ENCODE results near the gene LYPD5.
"Not testable (repeated sequence)": the region's sequence is repeated elsewhere in the genome, so short reads cannot be mapped to it uniquely, and the experiment has no call there.

LYPD5 gene, protein sequence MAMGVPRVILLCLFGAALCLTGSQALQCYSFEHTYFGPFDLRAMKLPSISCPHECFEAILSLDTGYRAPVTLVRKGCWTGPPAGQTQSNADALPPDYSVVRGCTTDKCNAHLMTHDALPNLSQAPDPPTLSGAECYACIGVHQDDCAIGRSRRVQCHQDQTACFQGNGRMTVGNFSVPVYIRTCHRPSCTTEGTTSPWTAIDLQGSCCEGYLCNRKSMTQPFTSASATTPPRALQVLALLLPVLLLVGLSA

DNA sequence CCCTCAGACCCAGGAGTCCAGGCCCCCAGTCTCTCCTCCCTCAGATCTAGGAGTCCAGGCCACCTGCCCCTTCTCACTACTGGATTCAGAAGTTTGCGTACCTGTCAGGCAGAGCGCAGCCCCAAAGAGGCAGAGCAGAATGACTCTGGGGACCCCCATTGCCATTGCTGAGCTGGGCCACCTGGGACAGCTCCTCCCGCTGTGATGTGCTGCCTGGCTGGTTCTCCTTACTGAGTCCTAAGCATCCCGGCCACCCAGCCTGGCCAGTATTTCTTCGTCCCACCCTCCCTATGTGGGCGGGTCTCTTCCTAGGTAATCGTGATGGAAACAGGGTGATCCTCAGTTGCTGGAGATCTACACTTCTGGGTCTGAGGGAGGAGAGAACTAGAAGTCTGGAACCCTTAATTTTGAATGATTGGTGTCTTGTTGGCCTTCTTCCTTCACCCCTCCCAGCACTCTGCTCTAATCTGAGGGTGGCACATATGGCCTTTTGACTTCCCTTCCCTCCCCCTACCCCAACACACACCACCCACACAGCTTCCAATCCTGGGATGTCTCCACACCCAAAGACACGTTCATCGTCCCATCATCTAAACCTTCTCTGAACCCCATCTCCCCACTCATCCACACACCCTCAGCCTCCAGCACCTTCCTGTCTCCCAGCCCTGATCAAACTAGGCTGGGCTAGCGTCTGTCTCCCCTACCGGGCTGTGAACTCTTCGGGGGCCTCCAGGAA, at the start of gene LYPD5:
TSS of gene LYPD5 (minus strand) at position 232 of the 736 bp plus-strand sequence. CDS start at position 165, 67 bp downstream.
- DNase-seq = no peak

GRCh38 chr19:43848821-43849220, 46.6 kb upstream of the LYPD5 start:
- no peak for DNase-seq

- no peak for DNase-seq
Measured at GRCh38 chr19:43847884-43848283, 45.6 kb upstream of the LYPD5 start.

DNA sequence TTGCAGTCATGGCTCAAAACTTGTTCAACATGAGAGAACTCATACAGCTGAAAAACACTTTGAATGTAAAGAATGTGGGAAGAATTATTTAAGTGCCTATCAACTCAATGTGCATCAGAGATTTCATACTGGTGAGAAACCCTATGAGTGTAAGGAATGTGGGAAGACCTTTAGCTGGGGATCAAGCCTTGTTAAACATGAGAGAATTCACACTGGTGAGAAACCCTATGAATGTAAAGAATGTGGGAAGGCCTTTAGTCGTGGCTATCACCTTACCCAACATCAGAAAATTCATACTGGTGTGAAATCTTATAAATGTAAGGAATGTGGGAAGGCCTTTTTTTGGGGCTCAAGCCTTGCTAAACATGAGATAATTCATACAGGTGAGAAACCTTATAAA, 45.0 kb upstream of the LYPD5 start:
- DNase-seq = no peak

GRCh38 chr19:43842007-43842406, 39.8 kb upstream of the LYPD5 start:
- DNase-seq = no peak

DNA sequence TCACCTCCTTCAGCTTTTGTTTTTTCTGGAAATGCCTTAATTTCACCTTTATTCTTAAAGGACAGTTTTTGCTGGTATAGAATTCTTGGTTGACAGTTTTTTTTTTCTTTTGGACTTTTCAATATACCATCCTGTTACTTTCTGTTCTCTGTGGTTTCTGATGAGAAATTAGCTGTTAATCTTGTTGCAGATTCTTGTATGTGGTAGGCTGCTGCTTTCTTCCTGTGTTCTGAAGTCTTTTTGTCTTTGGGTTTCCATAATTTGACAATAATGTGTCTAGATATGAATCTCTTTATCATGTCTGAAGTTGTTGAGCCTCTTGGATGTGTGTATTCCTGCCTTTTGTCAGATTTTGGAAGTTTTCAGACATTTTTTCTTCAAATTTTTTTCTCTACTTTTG, 36.9 kb upstream of the LYPD5 start:
- no peak for DNase-seq

GRCh38 chr19:43826787-43827754, 24.8 kb upstream of the LYPD5 start, which contains the start of gene ZNF283:
ZNF283 (plus strand) TSS chr19:43827321; CDS start chr19:43833505, 6,184 bp downstream.
- DNase-seq = peak; percentile 75 to 78

DNA sequence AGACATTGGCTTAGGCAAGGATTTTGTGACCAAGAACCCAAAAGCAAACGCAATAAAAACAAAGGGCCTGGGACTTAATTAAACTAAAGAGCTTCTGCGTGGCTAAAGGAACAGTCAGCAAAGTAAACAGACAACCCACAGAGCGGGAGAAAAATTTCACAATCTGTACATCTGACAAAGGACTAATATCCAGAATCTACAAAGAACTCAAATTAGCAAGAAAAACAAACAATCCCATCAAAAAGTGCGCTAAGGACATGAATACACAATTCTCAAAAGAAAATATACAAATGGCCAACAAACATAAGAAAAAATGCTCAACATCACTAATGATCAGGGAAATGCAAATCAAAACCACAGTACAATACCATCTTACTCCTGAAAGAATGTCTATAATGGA, 22.3 kb upstream of the LYPD5 start:
- not testable (repeated sequence) for DNase-seq

- DNase-seq = not testable (repeated sequence)
Measured at GRCh38 chr19:43823856-43824255, 21.6 kb upstream of the LYPD5 start.

DNA sequence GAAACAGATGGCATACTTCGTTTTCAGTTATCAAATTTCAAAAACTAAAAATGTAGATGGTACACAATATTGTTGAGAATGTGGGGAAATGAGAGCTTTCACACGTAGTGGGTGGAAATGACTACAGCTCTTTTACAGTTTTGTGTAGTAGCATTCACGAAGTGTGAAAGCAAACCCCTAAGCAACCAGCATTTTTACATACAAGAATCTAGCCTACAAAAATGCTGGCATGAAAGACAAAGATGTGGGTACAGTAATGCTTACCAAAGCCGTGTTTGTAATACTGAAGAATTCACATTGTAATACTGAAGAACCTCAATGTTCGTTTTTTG, 18.6 kb upstream of the LYPD5 start:
- no peak for DNase-seq

DNA sequence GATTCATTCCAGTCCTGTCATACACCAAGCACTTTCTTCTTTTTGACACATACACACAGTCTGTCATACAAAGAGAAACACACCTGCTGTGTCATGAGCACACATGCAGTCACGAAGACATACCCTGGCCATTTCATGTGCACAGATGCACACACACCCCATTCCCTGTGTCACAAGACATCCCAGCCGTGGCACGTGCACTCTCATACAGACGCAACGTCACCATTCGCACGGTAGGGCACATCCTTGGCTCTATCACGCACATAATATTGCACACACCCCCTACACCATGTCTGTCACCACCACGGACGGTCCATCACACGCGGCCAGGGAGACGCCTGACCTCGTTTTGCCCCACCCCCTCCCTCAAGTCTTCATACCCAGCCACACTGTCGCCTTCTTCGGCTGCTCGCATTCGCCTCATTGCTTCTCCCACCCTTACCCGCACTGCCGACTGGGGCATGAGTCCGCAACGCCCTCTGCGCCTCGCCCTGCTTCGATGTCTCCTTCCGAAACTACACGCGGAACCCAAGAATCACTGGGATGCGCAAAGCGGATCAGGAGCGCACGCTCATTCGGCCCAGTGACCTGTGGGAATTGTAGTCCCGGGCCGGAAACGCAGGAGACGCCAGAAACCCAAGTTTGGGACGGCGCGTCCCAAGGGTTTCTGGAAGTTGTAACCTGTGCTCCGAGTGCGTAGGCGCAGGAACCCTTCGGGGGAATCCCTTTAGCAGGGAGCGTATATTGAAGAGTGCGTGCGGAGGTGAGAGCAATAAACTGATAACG, 18.0 kb upstream of the LYPD5 start:
- DNase-seq = peak in 1 of 2 experiments; percentile 14

DNA sequence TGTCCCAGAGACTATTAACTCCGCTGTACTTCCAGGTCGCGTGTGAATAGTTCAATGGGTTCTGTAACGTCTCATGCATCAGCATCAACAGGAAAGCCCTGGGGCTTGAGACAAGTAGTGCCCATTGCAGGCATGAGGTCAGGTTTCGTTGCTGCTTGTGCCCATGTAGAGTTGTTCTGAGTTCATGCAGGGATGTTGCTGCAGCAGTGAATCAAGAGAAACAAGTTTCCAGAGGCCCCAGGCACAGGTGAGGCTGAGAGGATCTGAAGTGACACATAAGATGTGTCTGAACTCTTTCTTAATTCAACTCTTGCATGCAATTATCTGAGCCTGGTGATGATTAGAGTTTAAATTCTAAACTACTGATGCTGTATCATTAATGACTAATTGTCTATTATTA, 16.3 kb upstream of the LYPD5 start:
- no peak for DNase-seq

DNA sequence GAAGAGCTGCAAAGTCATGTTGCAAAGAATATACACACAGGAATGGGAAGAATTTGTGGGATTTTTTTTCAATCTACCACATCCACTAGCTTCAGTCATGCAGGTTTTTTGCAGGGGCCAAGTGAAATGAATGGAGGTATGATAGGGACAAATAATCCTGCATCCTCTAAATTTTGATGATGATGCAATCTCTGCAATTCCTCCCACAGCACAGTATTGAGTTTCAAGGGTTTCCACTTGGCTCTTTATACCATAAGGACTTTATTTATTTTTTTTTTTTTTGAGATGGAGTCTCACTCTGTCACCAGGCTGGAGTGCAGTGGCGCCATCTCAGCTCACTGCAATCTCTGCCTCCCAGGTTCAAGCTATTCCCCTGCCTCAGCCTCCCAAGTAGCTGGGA, 15.2 kb upstream of the LYPD5 start:
- not testable (repeated sequence) for DNase-seq

DNA sequence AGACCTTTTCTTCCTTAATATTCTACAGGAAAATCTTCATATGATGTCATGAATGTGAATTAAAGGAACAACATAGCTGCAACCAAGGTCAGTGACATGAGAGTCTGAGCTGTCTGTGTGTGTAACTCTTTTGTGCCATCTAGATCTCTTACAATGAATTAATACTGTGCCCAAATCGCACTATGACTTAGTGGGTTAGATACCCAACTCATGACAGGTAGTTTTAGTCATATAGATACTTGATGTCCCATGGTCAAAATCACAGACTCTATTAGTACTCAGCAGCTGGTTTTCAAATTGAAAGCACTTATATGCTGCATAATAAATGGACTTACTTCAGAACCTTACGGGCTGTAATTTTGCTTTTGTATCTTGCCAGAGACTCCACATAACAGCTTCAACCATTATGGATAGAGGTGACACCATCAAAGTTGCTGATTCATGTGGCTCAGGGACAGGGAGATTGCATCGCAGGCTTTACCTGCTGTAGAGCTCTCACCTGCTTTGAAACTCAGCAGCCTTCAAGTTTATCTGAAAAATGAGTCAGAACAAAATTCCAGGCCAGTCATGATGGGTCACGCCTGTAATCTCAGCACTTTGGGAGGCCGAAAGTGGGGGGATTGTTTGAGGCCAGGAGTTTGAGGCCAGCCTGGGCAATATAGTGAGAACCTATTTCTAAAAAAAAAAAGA, 12.6 kb upstream of the LYPD5 start:
- no peak for DNase-seq

- DNase-seq = no peak
Measured at GRCh38 chr19:43812688-43813087, 10.4 kb upstream of the LYPD5 start.

DNA sequence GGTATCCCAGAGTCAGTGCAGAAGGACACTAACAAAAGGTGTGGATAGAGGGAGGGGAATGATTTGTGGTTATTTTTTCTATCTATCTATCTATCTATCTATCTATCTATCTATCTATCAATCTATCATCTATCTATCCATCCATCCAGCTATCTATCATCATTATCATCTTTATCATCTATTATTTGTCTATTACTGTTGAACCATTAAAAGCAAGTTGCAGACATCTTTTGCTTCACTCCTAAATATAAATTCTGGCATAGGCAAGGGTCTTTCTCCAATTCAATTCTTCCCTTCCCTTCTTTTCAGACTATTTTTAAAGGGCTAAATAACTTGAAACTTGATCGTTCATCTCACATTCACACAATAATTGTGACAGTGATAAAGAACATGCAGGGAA, 10.0 kb upstream of the LYPD5 start:
- DNase-seq = no peak

GRCh38 chr19:43811837-43812236, 9.6 kb upstream of the LYPD5 start:
- DNase-seq = no peak

DNA sequence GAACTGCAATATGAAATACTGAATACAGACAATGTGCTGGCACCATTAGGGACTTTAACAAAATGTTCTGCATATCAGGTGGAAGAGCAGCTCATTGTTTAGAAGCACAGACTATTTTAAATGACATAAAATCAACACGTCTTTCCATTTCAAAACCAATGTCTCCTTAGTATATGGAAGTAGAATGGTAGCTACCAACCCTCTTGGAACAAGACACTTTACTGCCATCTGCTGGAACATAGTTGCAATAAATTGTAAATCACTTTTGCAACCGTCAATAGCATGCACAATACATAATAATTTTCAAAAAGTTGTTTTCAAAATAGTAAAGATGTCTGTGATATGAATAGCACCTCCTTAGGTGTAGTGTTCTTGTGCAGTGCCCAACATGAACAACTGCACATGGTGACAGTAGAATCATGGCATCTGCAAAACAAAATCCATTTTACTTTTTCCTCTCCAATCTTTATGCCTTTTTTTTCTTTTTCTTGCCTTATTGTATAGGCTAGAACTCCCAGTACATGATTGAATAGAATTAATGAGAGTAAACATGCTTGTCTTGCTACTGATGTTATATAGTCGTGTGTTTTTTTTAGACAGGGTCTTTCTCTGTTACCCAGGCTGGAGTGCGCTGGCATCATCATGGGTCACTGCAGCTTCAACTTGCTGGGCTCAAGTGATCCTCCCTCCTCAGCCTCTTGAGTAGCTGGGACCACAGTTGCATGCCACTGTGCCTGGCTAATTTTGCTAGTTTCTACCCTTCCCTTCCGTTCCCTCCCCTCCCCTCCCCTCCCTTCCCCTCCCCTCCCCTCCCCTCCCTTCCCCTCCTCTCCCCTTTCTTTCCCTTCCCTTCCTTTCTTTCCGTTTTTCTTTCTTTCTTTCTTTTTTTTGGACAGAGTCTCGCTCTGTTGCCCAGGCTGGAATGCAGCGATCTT, 7.8 kb upstream of the LYPD5 start:
- DNase-seq = no peak

DNA sequence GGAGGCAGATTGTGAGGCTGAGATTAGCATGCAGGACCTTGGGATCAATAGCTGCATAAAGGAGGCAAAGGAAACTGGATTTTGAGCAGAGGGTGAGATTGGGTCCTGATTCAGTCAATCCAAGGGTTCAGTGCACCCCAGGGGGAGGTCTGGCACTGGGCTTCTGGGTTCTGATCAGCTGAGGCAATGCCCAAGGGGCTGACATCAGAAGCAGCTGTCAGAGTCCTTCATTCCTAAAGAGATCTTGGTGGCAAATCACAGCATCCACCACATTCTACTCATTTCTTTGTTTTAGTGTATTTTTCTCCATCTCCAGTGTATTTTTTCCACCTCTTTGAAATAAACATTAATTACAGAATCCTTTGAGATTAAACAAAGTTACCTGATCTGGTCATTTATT, 5.4 kb upstream of the LYPD5 start:
- no peak for DNase-seq

DNA sequence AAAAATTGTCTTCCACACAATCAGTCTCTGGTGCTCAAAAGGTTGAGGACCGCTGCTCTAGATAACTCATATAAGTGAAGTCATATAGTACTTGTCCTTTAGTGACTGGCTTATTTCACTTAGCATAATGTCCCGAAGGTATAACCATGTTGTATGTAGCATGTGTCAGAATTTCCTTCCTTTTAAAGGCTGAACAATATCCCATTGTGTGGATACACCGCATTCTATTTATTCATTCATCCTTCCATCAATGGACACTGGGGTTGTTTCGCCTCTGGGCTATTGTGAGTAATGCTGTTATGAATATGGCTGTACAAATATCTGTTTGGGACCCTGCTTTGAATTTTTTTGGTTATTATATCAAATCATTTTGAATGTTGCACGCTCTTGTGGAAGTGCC, 4.6 kb upstream of the LYPD5 start:
- no peak for DNase-seq

DNA sequence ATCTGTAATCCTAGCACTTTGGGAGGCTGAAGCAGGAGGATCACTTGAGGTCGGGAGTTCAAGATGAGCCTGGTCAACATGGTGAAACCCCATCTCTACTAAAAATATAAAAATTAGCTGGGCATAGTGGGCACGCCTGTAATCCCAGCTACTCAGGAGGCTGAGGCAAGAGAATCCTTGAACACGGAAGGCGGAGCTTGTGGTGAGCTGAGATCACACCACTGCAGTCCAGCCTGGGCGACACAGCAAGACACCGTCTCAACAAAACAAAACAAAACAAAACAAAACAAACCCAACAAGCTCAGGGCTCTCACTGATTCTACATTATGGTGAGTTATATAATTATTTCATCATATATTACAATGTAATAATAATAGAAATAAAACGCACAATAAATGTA, 4.2 kb upstream of the LYPD5 start:
- not testable (repeated sequence) for DNase-seq
